Peyer's patch (tissue), 4 donors: ENCODE results near the gene FARP1.

Experiments
- POLR2A ChIP-seq, 2 donors: fragments of 450-650 bp; IDR thresholded peaks; one replicate each; pipeline ENCODE4 v1.5.1; 2017; ENCODE audit warnings: antibody characterized with exemption in 2 of 2, mild to moderate bottlenecking in 2 of 2, moderate library complexity in 2 of 2
- TF ChIP-seq, protein P1 (sequence below), 6 experiments: fragments of 450-650 bp in 4 of 6; fragments of 200-600 bp in 2 of 6; sonication (generic) in 1 of 6; IDR thresholded peaks; one replicate each; pipeline ENCODE4 v1.5.1; 2017 to 2019; ENCODE audit warnings: antibody characterized with exemption in 6 of 6, mild to moderate bottlenecking in 3 of 6, moderate library complexity in 1 of 6

DNA sequence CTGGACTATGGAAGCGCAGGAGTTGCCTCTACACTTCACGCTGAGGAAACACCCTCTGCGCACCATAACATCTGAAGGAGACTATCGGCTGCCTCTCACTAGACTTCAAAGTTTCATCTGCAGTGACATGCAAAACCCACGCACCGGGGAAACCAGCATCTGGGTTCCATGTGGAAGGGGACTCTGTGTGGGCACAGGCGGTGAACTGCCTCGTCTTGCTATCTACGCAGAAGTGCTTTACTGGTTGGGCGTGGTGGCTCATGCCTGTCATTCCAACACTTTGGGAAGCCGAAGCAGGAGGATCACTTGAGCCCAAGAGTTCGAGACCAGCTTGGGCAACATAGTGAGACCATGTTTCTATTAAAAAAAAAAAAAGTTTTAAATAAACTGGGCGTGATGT is 317.6 kb downstream of the FARP1 start:
- no peak for TF ChIP-seq POLR2A (IDR thresholded peaks at IDR 0.05)
- TF ChIP-seq, protein P1, sequence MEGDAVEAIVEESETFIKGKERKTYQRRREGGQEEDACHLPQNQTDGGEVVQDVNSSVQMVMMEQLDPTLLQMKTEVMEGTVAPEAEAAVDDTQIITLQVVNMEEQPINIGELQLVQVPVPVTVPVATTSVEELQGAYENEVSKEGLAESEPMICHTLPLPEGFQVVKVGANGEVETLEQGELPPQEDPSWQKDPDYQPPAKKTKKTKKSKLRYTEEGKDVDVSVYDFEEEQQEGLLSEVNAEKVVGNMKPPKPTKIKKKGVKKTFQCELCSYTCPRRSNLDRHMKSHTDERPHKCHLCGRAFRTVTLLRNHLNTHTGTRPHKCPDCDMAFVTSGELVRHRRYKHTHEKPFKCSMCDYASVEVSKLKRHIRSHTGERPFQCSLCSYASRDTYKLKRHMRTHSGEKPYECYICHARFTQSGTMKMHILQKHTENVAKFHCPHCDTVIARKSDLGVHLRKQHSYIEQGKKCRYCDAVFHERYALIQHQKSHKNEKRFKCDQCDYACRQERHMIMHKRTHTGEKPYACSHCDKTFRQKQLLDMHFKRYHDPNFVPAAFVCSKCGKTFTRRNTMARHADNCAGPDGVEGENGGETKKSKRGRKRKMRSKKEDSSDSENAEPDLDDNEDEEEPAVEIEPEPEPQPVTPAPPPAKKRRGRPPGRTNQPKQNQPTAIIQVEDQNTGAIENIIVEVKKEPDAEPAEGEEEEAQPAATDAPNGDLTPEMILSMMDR (IDR thresholded peaks at IDR 0.05) = no peak
